ENCODE measurements around the gene LAYN. TPM values are rescaled to one million over a fixed set of nuclear protein-coding genes. Genes with fewer than 3 reads are reported as not detected.
A peak's percentile ranks its signal among the peaks of the same experiment; 100 is the strongest.

The LAYN gene
- total RNA-seq, 1 donor from 2014 or later: 143 TPM

GRCh38 chr11:111592491-111592890, 52.0 kb downstream of the LAYN start:
- DNase-seq (ENCODE audit: low read depth in 2 of 2): no peak

DNA sequence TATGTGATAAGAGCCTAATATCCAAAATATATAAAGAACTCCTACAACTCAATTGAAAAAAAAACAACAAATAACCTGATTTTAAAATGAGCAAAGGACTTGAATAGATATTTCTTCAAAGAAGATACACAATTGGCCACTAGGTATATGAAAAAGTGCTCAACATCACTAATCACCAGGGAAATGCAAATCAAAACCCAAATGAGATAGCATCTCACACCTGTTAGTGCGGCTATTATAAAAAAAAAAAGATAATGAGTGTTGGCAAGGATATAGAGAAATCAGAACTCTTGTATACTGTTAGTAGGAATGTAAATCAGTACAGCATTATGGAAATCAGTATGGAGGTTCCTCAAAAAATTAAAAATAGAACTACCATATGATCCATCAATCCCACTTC, 55.8 kb downstream of the LAYN start:
- no peak for DNase-seq (ENCODE audit: low read depth in 2 of 2)

- no peak for DNase-seq (ENCODE audit: low read depth in 2 of 2)
Observed at GRCh38 chr11:111598148-111598547, 57.6 kb downstream of the LAYN start.

DNA sequence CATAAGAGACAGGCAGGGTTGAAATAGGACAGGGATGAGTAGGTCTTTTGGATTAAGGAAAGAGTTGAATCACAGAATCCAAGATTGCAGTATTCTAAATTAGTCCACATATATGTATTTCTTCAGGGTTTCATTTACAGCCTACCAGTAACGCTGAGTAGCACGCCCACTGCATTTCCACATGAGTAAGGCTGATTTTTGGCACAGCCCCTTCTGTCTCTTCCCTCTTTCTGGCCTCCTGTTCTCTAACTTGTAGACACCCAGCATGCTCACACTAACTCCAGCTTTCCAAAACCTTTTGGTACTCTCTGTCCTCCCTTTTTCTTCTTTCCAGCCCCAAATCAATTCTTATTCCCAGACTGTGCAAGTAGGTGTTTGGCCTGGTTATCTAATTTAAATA, 58.0 kb downstream of the LAYN start:
- DNase-seq (ENCODE audit: low read depth in 2 of 2): no peak

- no peak for DNase-seq (ENCODE audit: low read depth in 2 of 2)
Observed at GRCh38 chr11:111601636-111601978, 61.1 kb downstream of the LAYN start.

DNA sequence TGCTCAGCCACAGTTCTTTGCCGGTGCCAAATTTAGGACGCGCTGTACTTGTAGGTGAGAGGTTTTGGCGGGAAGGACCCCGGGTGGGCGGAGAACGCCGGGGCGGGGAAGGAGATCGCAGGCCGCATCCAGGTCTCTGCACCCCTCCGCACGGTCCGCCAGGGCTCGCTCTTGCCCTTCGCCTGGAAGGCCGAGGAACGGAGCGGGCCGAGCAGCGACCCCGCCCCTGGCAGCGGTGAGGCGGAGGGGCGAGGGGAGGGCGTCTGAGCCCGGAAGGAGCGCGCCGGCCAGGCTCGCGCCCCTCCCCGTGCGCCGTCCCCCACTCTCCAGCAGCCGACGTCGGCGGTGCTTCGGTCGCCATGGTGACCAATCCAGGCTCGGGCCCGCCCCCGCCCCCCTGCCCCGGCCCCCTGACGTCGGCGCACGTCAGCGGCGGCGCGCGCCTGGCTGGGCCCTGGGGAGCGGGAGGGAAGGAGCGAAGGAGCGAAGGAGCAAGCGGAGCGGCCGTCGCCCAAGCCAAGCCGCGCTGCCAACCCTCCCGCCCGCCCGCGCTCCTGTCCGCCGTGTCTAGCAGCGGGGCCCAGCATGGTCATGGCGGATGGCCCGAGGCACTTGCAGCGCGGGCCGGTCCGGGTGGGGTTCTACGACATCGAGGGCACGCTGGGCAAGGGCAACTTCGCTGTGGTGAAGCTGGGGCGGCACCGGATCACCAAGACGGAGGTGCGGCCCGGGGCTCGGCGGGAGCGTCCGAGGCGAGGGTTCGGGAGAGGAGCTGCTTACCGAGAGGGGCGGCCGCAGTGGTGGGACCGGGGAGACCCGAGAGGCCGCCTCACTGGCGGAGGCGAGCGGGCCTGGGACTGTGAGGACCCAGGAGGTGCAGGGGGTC, 61.7 kb downstream of the LAYN start, which contains the start of gene SIK2:
SIK2 (plus strand) TSS at position 471 of the 886 bp plus-strand sequence; CDS start at position 586, 115 bp downstream.
- DNase-seq (ENCODE audit: low read depth in 2 of 2): peak; percentile 97

GRCh38 chr11:111602865-111603610, 62.5 kb downstream of the LAYN start:
- peak; percentile 33 to 36 for DNase-seq (ENCODE audit: low read depth in 2 of 2)

DNA sequence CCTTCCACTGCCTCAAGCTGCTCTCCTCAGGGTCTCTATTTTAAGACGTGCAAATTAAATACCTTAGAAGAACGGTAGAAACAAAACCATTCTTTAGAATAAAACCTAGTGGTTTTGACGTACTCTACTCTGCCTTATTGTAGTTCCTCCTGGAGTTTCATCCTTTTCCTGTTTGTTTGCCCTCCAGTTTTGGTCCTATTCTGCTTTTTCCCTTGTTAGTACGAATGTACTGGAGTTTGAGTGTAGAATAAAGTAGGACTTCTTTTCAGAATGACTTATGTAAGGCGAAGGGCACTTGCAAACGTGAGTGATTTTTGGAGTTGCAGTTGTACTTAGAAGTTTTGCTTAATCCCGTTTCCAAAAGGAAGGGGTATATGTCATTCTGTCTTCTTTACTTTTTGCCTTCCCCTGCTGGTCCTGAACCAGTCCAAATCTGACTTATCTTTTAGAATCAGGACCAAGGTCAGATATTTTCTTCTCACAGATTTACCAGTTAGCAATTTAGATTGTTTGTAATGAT, 63.2 kb downstream of the LAYN start:
- DNase-seq (ENCODE audit: low read depth in 2 of 2): no peak

- peak; percentile 58 to 72 for DNase-seq (ENCODE audit: low read depth in 2 of 2)
Observed at GRCh38 chr11:111604392-111605009, 64.0 kb downstream of the LAYN start.

DNA sequence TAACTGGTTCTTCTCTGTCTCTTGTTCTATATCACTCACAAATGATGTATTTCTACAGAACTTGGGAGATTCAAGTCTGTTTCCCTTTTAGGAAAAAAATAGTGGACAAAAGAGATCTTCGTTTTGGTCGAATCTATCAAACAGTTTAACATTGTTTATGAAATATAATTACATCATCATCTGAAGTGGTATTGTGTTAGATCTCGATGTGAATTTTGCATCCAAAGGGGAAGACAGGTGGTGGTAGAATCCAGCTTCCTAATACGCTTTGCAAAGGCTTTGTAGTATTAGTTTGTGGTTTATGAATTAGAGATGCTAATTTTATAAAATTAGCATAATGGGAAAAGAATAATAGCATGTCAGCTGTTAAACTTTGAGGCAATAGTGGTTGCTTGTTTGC, 65.2 kb downstream of the LAYN start:
- no peak for DNase-seq (ENCODE audit: low read depth in 2 of 2)

DNA sequence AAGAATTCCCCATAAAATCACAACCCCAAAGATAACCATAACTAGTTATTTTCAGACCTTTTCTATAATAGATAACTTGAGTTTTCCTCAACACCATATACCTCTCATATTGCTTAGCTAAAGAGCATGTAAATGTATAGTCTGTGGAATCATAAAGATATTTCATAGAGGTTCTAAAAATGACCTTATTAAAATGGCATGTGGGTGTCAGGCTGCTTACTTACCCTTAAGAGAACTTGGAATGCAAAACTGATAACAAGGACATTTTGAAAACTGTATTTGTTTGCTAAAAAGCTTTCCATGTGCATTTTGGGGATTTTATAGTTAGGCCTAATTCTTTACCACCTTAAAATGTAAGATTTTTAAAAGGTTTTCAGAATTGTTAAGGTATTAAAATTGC, 66.5 kb downstream of the LAYN start:
- DNase-seq (ENCODE audit: low read depth in 2 of 2): no peak

DNA sequence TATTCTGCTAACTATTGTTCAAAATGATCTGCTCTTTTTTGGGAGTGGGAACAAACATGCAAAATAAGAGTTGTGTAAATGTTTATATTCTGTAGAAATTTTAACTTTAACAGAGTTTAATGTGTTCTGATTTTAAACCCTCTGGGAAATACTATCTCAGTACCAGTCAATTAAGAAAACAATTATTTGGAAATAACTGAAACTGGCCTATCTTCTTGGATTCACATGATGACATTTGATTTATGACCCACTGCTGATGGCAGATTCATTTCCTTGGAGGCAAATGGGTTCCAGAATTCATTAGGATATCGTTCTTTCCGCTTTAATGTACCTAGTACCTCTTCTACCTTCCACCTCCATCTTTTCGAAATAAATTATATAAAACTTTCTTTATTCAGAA, 67.2 kb downstream of the LAYN start:
- DNase-seq (ENCODE audit: low read depth in 2 of 2): no peak

Other genes starting within 250 kb of the LAYN start
- gene POU2AF3, start 242.2 kb upstream of the LAYN start, total RNA-seq: not detected in 2 replicates
- gene POU2AF1, start 161.4 kb upstream of the LAYN start, total RNA-seq: not detected in 2 replicates
- not detected in 2 replicates for gene BTG4, start 28.3 kb upstream of the LAYN start, total RNA-seq
- not detected in 2 replicates for gene HOATZ, start 25.9 kb upstream of the LAYN start, total RNA-seq
- 6.8 and 9.9 TPM in 2 replicates for gene SIK2, start 61.7 kb downstream of the LAYN start, total RNA-seq
- gene PPP2R1B, start 225.7 kb downstream of the LAYN start, total RNA-seq: 26.6 and 32.5 TPM in 2 replicates

All from lung microvascular endothelial cell (primary cell).